GM12892 (cell line): ENCODE measurements around the gene PRICKLE2.

Experiments
- DNase-seq: peaks from one replicate; pipeline ENCODE4 v3.0.0; 2011; ENCODE audit not compliant: insufficient read length
- FAIRE-seq: peaks from 2 replicates; lab custom pipeline; 2011; peaks lifted over from hg19 to GRCh38; lab: Jason Lieb, UNC
- POLR2A ChIP-seq: IDR thresholded peaks from 2 replicates; pipeline ENCODE4 v1.6.1; 2011; ENCODE audit warnings: low read depth, low read length, control low read depth
- POLR2AphosphoS5 ChIP-seq: IDR thresholded peaks from 2 replicates; pipeline ENCODE4 v1.6.1; 2011; ENCODE audit warnings: low read depth, low read length, control low read depth
- TAF1 ChIP-seq: IDR thresholded peaks from 2 replicates; pipeline ENCODE4 v1.6.1; 2011; ENCODE audit warnings: low read depth, mild to moderate bottlenecking, control low read depth, low read length, borderline replicate concordance

The PRICKLE2 gene

GRCh38 chr3:64131725-64132469 lies 93.4 kb downstream of the PRICKLE2 start:
- no peak for FAIRE-seq
- TF ChIP-seq POLR2AphosphoS5 (no peak), TAF1 (no peak), POLR2A (no peak)
- no peak for DNase-seq

GRCh38 chr3:64130436-64130835 lies 94.8 kb downstream of the PRICKLE2 start:
- TF ChIP-seq POLR2AphosphoS5: no peak
- no peak for TF ChIP-seq POLR2A
- TF ChIP-seq TAF1: no peak
- FAIRE-seq (no peak), DNase-seq (no peak)

GRCh38 chr3:64129581-64129980 lies 95.7 kb downstream of the PRICKLE2 start:
- no peak for DNase-seq
- FAIRE-seq: peak; percentile 42
- no peak for TF ChIP-seq POLR2AphosphoS5
- no peak for TF ChIP-seq POLR2A
- no peak for TF ChIP-seq TAF1

GRCh38 chr3:64129106-64129505 lies 96.2 kb downstream of the PRICKLE2 start:
- DNase-seq: no peak
- FAIRE-seq: no peak
- TF ChIP-seq POLR2AphosphoS5 (no peak), TAF1 (no peak), POLR2A (no peak)

GRCh38 chr3:64125561-64125960 lies 99.7 kb downstream of the PRICKLE2 start:
- FAIRE-seq (no peak), DNase-seq (no peak)
- no peak for TF ChIP-seq TAF1
- no peak for TF ChIP-seq POLR2A

- no peak for TF ChIP-seq POLR2AphosphoS5
- no peak for TF ChIP-seq POLR2A
- TF ChIP-seq TAF1: no peak
- FAIRE-seq: no peak
- no peak for DNase-seq
Measured at GRCh38 chr3:64123931-64124330, 101.3 kb downstream of the PRICKLE2 start.

GRCh38 chr3:64122476-64122875 lies 102.8 kb downstream of the PRICKLE2 start:
- FAIRE-seq: no peak
- DNase-seq: no peak
- no peak for TF ChIP-seq POLR2A
- TF ChIP-seq POLR2AphosphoS5: no peak
- TF ChIP-seq TAF1: no peak

- DNase-seq (no peak), FAIRE-seq (no peak)
- TF ChIP-seq TAF1 (no peak), POLR2AphosphoS5 (no peak), POLR2A (no peak)
Measured at GRCh38 chr3:64121750-64122311, 103.4 kb downstream of the PRICKLE2 start.

- FAIRE-seq: no peak
Measured at GRCh38 chr3:64120876-64121275, 104.4 kb downstream of the PRICKLE2 start.

GRCh38 chr3:64117483-64117882 lies 107.8 kb downstream of the PRICKLE2 start:
- DNase-seq: no peak
- TF ChIP-seq TAF1 (no peak), POLR2AphosphoS5 (no peak), POLR2A (no peak)
- FAIRE-seq: no peak

More at GRCh38 chr3:64120876-64121275, 104.4 kb downstream of the PRICKLE2 start:
- no peak for DNase-seq
- TF ChIP-seq POLR2A (no peak), TAF1 (no peak), POLR2AphosphoS5 (no peak)

GRCh38 chr3:64114651-64115050 lies 110.6 kb downstream of the PRICKLE2 start:
- DNase-seq (no peak), FAIRE-seq (no peak)
- TF ChIP-seq POLR2A (no peak), TAF1 (no peak), POLR2AphosphoS5 (no peak)

GRCh38 chr3:64111872-64112271 lies 113.4 kb downstream of the PRICKLE2 start:
- FAIRE-seq (no peak), DNase-seq (no peak)
- TF ChIP-seq POLR2AphosphoS5 (no peak), POLR2A (no peak), TAF1 (no peak)
